NB4 (cell line): ENCODE data around the gene TTC13.

Experiments used
- MYC ChIP-seq: IDR thresholded peaks from 2 replicates; pipeline ENCODE4 v1.6.1; 2011; ENCODE audit warnings: low read depth, low read length
- POLR2A ChIP-seq: IDR thresholded peaks from 2 replicates; pipeline ENCODE4 v1.6.1; 2011; ENCODE audit warnings: mild to moderate bottlenecking; ENCODE audit not compliant: insufficient read length; ENCODE audit errors: extremely low read depth
- TF ChIP-seq, protein P1 (sequence below): IDR thresholded peaks from one replicate; pipeline ENCODE4 v1.5.1; 2012; ENCODE audit warnings: low read depth, low read length
- TF ChIP-seq, protein P2 (sequence below): IDR thresholded peaks from 2 replicates; pipeline ENCODE4 v1.6.1; 2011; ENCODE audit warnings: low read depth, low read length

DNA sequence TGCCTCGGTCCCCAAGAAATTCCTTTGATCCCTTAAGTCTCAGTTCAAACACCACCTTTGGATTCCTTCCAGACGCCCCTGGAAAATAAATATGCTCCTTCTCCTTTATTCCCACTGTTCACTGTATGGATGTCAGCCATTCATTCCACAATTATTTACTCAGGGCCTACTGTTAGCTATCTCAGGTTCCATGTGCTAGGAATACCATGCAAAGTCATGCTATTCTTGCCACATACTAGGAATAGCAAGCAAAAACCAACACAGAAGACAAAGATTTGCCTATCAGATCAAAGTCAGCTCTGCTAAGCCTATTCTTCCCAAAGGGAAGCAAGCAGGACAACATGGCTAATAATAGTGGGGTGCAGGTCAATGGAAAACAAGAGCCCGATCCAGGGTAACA lies 29.8 kb downstream of the TTC13 start:
- TF ChIP-seq POLR2A (no peak), MYC (no peak)
- TF ChIP-seq, protein P1, sequence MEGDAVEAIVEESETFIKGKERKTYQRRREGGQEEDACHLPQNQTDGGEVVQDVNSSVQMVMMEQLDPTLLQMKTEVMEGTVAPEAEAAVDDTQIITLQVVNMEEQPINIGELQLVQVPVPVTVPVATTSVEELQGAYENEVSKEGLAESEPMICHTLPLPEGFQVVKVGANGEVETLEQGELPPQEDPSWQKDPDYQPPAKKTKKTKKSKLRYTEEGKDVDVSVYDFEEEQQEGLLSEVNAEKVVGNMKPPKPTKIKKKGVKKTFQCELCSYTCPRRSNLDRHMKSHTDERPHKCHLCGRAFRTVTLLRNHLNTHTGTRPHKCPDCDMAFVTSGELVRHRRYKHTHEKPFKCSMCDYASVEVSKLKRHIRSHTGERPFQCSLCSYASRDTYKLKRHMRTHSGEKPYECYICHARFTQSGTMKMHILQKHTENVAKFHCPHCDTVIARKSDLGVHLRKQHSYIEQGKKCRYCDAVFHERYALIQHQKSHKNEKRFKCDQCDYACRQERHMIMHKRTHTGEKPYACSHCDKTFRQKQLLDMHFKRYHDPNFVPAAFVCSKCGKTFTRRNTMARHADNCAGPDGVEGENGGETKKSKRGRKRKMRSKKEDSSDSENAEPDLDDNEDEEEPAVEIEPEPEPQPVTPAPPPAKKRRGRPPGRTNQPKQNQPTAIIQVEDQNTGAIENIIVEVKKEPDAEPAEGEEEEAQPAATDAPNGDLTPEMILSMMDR: no peak
- TF ChIP-seq, protein P2, sequence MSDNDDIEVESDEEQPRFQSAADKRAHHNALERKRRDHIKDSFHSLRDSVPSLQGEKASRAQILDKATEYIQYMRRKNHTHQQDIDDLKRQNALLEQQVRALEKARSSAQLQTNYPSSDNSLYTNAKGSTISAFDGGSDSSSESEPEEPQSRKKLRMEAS: no peak
